ELF-1 (cell line): ENCODE measurements around the gene STAU1.
"Not testable (repeated sequence)": the region's sequence is repeated elsewhere in the genome, so short reads cannot be mapped to it uniquely, and the experiment has no call there.

Source experiments
- DNase-seq: peaks from one replicate; pipeline ENCODE4 v3.0.0-alpha.2; 2016; ENCODE audit warnings: low read depth, low spot score

The STAU1 gene

DNA sequence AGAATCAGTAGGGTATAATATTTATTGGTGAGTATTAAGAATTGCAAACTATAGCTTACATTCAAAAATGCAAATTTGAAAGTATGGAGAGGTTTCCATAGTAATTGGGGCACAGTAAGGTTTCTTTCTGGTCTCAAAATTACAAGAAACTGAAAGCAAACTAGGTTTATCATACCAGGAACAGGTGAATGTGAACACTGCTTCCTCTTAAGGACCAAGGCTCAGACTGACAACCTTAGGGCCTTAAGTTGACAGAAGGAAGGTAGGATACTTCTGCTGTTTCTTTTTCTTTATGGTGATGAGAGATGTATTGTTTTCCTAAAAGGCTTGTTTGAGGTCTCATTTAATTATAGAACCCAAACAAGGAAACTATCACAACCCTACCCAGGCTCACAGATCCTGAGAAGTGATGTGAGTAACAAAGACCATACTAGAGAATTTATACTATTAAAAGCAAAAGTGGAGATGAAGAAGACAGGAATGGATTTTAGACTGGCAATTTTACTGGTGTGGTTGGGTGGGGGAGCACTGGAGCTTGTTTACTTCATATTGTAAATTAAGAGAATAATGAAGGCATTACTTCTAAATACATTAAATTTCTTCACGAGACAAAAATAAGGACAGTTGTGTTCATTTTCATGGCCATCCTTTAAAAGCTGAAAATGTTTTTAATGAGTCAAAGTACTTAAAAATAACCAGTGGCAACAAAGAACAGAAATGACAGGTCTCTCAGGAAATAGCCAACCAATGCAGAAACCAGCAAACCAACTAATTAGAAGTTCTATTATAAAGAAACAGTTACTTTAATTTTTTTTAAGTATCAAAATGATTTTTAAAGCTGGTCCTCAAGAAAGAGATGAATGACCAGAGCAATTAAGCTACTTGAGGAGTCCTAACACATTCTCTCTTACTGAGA, 21.3 kb downstream of the STAU1 start:
- no peak for DNase-seq

GRCh38 chr20:49165611-49166010, 22.5 kb downstream of the STAU1 start:
- no peak for DNase-seq

- no peak for DNase-seq
Measured at GRCh38 chr20:49163696-49164095, 24.4 kb downstream of the STAU1 start.

GRCh38 chr20:49161428-49162152, 26.5 kb downstream of the STAU1 start:
- DNase-seq, result no peak

DNA sequence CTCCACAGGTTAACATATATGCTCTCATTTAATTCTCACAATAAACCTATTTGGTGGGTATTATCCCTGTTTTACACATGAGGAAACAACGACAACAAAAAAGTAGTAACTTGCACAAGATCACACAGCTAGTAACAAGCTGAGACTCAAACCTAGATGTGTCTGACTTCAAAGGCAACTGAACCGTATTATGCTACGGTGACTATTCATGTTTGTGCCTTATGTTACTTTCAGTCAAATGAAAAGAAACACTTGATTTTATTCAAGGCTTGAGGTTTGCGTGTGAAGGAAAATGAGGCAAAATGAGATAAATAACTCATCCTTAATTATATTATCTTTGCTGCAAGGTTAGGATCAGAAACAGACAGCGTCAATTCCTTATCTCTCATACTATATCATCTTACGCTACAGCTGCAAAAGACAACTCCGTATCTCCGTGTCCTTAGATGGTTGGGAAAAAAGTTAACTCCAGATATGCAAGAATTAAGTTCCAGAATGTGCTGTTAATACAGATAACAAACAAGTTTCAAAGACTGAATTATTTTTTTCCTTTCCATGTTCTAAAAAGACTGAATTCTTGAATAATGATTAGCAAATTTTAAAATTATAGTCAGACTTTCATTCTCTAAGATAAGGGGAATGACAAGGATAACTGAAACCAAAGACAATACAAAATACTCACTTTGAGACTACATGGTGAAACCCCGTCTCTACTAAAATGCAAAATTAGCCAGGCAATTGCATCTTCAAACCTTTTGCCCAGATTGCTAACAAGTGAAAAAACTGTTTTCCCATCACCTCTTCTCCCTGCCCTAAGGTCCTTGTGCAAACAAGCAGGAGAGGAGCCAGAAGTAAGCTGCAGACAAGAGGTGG, 27.8 kb downstream of the STAU1 start:
- no peak for DNase-seq

DNA sequence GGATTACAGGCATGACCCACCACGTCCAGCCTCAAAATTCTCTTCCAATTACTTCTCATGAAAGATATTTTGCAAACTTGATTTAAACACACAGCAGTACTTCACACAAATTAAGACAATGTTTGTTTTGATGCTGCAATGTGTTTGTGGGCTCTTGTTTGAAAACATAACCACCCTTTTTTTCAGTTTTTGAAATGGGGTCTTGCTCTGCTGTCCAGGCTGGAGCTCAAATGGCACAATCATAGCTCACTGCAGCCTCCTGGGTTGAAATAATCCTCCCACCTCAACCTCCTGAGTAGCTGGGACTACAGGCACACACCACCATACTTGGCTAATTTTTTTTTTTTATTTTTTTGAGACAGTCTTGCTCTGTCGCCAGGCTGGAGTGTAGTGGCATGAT, 31.0 kb downstream of the STAU1 start:
- DNase-seq, result no peak

- DNase-seq, result no peak
Measured at GRCh38 chr20:49156481-49156880, 31.7 kb downstream of the STAU1 start.

DNA sequence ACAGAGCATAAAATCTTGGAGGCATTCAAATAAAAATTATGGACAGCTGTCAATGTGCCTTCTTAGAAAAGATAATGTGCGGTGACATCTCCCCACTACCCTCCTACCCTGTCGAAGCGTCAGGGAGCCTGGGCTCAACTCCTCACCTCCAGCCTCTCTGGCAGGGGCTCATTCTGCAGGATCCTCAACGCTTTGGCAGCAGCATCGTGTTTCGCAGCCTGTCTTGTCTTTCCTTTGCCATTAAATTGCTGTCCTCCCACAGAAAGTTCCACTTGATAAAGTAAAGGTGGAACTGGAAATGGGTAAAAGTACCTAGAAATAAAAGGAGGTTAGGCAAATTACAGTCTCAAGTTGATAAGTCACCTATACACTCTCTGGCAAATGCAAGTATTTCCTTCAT, 36.7 kb downstream of the STAU1 start:
- DNase-seq, result no peak

- no peak for DNase-seq
Measured at GRCh38 chr20:49149281-49150045, 38.7 kb downstream of the STAU1 start.

DNA sequence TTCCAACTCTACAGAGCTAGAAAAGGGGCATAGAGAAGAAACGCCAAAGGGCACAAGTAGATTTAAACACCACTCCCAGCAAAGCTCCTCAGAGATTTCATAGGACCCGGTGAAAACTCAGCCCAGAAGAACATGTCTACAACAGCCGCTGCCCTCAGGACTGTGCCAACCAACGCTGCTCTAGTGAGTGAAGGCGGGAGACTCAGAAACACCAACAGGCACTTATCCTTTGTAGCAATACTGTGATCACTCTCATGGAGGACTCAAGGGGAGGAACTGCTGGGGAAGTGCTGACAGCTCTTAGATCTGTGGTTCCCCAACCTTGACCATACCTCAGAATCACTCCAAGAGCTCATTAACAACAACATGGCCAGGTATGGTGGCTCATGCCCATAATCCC, 39.5 kb downstream of the STAU1 start:
- DNase-seq, result no peak

DNA sequence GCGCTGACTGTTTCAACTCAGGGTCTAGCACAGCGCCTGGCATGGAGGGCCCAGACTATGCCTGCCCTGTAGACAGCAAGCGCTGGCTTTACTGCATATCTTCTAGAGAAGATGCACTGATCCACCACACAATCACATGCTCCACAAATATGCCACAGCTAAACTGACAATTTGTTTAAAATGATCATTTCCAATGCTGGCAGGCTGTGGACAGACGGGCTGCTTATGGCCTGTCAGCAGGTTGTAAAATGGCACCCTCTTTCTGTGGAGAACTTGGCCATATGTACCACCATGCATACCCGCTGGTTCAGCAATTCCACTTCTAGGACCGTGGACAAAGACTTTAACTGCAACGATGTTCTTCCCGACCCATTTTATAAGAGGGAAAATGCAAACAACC, 40.8 kb downstream of the STAU1 start:
- no peak for DNase-seq

DNA sequence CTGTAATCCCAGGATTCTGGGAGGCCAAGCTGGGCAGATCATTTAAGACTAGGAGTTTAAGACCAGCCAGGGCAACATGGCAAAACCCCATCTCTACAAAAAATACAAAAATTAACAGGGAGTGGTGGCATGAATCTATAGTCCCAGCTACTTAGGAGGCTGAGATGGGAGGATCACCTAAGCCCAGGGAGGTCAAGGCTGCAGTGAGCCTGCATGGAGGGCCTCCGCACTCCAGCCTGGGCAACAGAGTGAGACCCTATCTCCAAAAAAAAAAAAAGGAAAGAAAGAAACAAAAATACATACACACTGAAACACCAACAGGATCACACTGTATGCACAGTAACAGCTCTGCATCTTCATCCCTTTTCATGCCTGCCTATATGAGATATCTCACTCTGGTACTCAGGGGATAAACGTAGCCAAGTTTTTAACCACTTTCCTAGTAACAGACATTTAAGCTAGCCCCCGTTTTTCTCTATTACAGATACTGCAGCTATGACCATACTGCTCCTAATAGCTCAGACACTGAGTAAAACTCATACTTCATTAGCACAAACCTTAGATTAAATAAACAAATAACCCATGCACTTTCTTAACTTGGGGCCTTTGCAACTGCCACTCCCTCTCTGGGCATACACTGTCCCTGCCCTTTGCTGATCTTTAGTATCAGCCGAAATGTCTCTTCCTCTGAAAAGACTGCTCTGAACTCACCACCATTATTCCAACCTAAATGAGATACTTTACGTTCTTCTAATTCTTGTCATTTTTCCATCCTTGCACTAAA, 41.5 kb downstream of the STAU1 start:
- no peak for DNase-seq

GRCh38 chr20:49140834-49141233, 47.3 kb downstream of the STAU1 start:
- DNase-seq, result no peak

- no peak for DNase-seq
Measured at GRCh38 chr20:49140411-49140810, 47.7 kb downstream of the STAU1 start.

DNA sequence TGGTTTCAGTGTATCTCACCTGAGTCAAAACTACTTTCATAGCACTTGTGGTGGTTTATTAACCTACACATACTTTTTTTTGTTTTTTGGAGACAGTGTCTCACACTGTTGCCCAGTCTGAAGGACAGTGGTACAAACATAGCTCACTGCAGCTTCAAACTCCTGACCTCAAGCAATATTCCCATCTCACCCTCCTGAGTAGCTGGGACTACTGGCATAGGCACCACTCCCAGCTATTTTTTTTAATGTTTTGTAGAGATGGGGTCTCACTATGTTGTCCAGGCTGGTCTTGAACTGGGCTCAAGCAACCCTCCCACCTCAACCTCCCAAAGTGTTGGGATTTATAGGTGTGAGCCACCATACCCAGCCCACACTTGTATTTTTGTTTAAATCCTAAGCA, 49.7 kb downstream of the STAU1 start:
- no peak for DNase-seq

DNA sequence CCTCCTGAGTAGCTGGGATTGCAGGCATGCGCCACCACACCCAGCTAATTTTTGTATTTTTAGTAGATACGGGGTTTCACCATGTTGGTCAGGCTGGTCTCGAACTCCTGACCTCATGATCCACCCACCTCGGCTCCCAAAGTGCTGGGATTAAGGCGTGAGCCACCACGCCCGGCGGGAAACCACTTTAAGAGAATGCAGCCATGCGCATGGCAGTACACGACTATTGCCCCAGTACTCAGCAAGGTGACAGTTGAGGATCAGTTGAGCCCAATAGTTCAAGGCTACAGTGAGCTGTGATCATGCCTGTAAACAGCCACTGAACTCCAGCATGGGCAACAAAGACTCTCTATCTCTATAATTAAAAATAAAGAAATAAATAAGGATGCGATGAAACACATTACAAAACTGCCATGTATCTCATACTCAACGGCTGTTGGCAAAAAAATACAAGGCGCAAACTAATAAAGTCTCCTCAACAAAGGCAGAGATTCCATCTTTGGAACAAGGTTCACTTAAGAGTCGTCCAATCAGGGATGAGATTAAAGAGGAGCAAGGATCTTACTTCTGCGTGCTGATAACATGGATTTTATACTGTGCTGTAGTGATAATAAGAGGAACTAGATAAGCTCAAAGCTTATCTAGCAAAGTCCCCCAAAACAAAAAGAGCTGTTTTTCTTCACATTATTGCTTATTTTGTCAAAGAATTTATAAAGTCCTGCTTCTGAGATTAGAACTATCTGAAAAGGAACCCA, 51.1 kb downstream of the STAU1 start:
- no peak for DNase-seq

DNA sequence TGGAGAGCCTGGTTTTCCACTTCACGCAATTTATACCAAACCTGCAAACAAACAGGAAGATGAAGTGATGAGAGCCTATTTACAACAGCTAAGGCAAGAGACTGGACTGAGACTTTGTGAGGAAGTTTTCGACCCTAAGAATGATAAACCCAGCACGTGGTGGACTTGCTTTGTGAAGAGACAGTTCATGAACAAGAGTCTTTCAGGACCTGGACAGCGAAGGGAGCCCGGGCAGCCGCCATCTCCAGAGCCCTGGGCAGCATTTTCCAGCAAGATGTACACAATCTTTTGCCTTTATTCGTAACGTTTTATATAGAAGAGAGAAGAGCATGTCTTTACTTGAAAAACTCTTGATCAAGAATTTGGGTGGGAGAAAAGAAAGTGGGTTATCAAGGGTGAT, 53.3 kb downstream of the STAU1 start:
- DNase-seq, result not testable (repeated sequence)

- no peak for DNase-seq
Measured at GRCh38 chr20:49133571-49133970, 54.6 kb downstream of the STAU1 start.

GRCh38 chr20:49132995-49133478, 55.1 kb downstream of the STAU1 start:
- DNase-seq, result no peak

- DNase-seq, result no peak
Measured at GRCh38 chr20:49123982-49124381, 64.2 kb downstream of the STAU1 start.
